Lower lobe of right lung (tissue), 2 donors: ENCODE results near the gene TMEM158. TPM values are rescaled to one million over a fixed set of nuclear protein-coding genes. Genes with fewer than 3 reads are reported as not detected.

Source experiments
- ATAC-seq, 2 donors: fragments of 200-7000 bp; cut with Tn5 transposase; one replicate each; pipeline ENCODE4 v1.9.1; 2020 to 2022; ENCODE audit warnings: mild to moderate bottlenecking in 2 of 2, moderate library complexity in 2 of 2
- DNase-seq: peaks from one replicate; pipeline ENCODE4 v3.0.0-alpha.2; 2020
- H3K27ac ChIP-seq: fragments of 200-600 bp; one replicate; pipeline ENCODE4 v1.8.0; 2022
- H3K27me3 ChIP-seq: fragments of 200-600 bp; one replicate; pipeline ENCODE4 v1.8.0; 2022; ENCODE audit warnings: low read depth
- H3K36me3 ChIP-seq: fragments of 200-600 bp; one replicate; pipeline ENCODE4 v1.8.0; 2022; ENCODE audit warnings: mild to moderate bottlenecking
- H3K4me1 ChIP-seq: fragments of 200-600 bp; one replicate; pipeline ENCODE4 v1.8.0; 2022
- H3K4me3 ChIP-seq: fragments of 200-600 bp; one replicate; pipeline ENCODE4 v1.8.0; 2022; ENCODE audit warnings: mild to moderate bottlenecking
- H3K9me3 ChIP-seq: fragments of 200-600 bp; one replicate; pipeline ENCODE4 v1.8.0; 2022
- CTCF ChIP-seq: fragments of 200-600 bp; IDR thresholded peaks from one replicate; pipeline ENCODE4 v1.8.0; 2022; ENCODE audit warnings: antibody characterized with exemption, mild to moderate bottlenecking
- intact Hi-C: fragments of 100-400 bp; cut with DNase I; formaldehyde crosslinking; loops from one replicate; pipeline ENCODE4 v1.11.0; 2022
- total RNA-seq: library from RNA; stranded (reverse); fragmentation: NEBNext Ultra II Directional; extraction: Animal tissue kit (Norgen Biotek cat#: 25700); gene quantifications from one replicate; pipeline ENCODE4 v1.2.1, GENCODE V29; 2021
- donor health status: DM: no; HTN: yes; CAD: no; lungs with severe emphysema.

TMEM158 gene
- total RNA-seq, 1 donor from 2014 or later = 0.80 TPM

DNA sequence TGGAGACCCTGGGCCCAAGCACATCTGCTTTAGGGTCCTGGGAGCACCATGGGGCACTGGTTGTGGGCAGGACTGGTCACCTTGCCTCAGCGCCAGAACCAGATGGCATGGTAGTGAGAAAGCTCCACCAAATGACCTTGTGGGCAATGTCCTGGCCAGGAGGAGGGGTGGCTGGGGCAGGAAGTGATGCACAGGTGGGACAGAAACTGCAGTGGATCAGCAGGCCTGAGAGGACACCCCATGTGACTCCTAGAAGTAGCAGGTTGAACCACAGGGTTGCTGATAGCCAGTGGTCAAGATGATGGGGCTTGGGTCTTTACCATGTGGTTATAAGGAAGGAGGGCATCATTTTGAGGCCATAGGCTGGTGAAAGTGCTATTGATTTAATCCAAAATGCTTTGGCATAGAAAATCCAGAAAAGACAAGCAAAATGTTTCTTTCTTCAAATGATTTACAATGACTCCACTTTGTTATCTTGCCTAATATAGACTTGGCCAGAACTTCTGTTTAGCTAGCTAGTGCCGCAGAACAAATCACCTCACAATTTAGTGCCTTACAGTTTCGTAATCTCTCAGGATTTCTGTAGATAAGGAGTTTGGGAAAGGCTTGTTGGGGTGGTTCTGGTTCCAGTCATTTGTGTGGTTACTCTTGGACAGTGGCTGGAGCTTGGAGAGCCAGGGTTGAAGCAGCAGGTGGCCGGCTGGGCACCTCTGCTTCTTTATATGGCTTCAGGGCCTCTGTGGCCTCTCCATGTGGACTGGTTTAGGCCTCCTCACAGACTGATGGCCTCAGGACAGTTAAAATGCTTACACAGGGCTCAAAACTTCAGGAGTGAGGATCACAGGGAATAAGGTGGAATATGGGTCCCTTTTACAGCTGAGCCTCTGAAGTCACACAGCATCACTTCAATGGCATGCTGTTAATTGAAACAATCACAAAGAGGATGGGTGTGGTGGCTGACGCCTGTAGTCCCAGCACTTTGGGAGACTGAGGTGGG is 27.5 kb downstream of the TMEM158 start:
- H3K4me1 ChIP-seq = no peaks in the 10 kb centered on the region
- H3K27ac ChIP-seq = no peak overlapping the region
- no peak for TF ChIP-seq CTCF
- H3K27me3 ChIP-seq = no peaks in the 10 kb centered on the region
- DNase-seq (no peak), ATAC-seq (no peak)
- H3K36me3 ChIP-seq = no peaks in the 10 kb centered on the region
- intact Hi-C loops = no loop called here
- no peak overlapping the region for H3K4me3 ChIP-seq
- no peaks in the 10 kb centered on the region for H3K9me3 ChIP-seq

DNA sequence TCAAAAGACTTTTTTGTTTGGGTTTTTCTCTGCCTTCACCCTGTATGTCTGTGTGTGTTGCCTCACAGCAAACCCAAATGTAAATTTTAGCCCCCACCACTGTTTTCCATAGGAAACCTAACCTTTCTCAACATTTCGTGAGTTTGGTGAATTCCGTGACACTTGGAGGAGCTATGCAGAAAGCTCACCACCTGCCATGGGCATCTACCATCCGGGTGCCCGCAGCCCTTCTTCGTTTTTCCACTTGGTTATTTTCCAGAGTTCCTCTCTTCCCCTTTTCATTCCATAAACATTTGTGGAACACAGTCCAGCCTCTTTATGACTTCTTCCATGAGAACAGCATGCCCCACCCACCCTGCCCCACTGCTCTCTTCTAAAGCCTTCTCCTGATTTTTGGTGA is 31.3 kb downstream of the TMEM158 start:
- DNase-seq (no peak), ATAC-seq (no peak)
- H3K27ac ChIP-seq = no peak overlapping the region
- no peaks in the 10 kb centered on the region for H3K27me3 ChIP-seq
- no peak overlapping the region for H3K4me3 ChIP-seq
- H3K9me3 ChIP-seq = no peaks in the 10 kb centered on the region
- intact Hi-C loops = no loop called here
- no peaks in the 10 kb centered on the region for H3K4me1 ChIP-seq
- no peak for TF ChIP-seq CTCF
- no peaks in the 10 kb centered on the region for H3K36me3 ChIP-seq

DNA sequence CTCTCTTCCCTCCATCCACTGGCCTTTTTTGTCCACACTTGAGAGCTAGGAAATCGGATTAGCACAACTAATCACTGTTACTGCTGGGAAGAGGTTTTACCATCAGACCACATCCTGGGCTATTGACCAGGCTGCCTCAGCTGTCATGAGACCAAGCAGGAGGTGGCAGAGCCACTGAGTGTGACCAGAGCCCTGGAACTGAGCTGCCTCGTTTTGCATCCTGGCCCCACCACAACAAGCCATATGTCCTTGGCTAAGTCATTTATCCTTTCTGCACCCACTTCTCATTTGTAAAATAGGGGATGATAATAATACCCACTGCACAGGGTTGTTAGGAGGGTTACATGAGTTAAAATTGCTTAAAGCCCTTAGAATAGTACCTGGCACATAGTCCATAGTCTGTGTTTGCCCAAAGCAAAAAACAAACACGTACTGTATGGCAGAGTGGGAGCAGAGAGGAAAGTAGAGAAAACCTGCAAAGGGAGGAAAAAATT is 34.1 kb downstream of the TMEM158 start:
- intact Hi-C loops = no loop called here
- no peak for DNase-seq
- Histone ChIP-seq H3K36me3 (no peaks in the 10 kb centered on the region), H3K9me3 (no peaks in the 10 kb centered on the region), H3K4me3 (no peak overlapping the region), H3K27ac (no peak overlapping the region), H3K4me1 (no peaks in the 10 kb centered on the region), H3K27me3 (no peaks in the 10 kb centered on the region)
- TF ChIP-seq CTCF = no peak
- no peak for ATAC-seq

GRCh38 chr3:45191424-45191823 is 34.7 kb downstream of the TMEM158 start:
- no peaks in the 10 kb centered on the region for H3K36me3 ChIP-seq
- no peak overlapping the region for H3K27ac ChIP-seq
- no peaks in the 10 kb centered on the region for H3K4me1 ChIP-seq
- intact Hi-C loops = no loop called here
- no peak for TF ChIP-seq CTCF
- no peaks in the 10 kb centered on the region for H3K9me3 ChIP-seq
- no peak overlapping the region for H3K4me3 ChIP-seq
- DNase-seq (no peak), ATAC-seq (no peak)
- H3K27me3 ChIP-seq = no peaks in the 10 kb centered on the region

GRCh38 chr3:45188719-45189659 is 37.1 kb downstream of the TMEM158 start:
- Histone ChIP-seq H3K4me3 (no peak overlapping the region), H3K9me3 (no peaks in the 10 kb centered on the region), H3K27ac (no peak overlapping the region), H3K4me1 (no peaks in the 10 kb centered on the region), H3K36me3 (no peaks in the 10 kb centered on the region), H3K27me3 (no peaks in the 10 kb centered on the region)
- intact Hi-C loops = no loop called here
- TF ChIP-seq CTCF = no peak
- no peak for DNase-seq
- ATAC-seq = no peak
